Cardiac muscle cell (in vitro differentiated cells and primary cell): ENCODE data around the gene COL5A1. TPM values are rescaled to one million over a fixed set of nuclear protein-coding genes. Genes with fewer than 3 reads are reported as not detected.

Source experiments
- DNase-seq, 2 donors: peaks; one replicate each; pipeline versions ENCODE4 v3.0.0 to v3.0.0-alpha.2; 2010 to 2017; ENCODE audit warnings: low read depth in 1 of 2, low spot score in 1 of 2
- H3K27ac ChIP-seq: fragments of 200-600 bp; sonication (generic); 2 replicates; pipeline ENCODE4 v1.5.1; 2016
- H3K27me3 ChIP-seq: fragments of 200-600 bp; sonication (generic); 2 replicates; pipeline ENCODE4 v1.6.0; 2016; ENCODE audit warnings: control low read depth
- H3K36me3 ChIP-seq: fragments of 200-600 bp; sonication (generic); 2 replicates; pipeline ENCODE4 v1.5.1; 2016; ENCODE audit warnings: control low read depth
- H3K4me1 ChIP-seq: fragments of 200-600 bp; sonication (generic); 2 replicates; pipeline ENCODE4 v1.8.1; 2017; ENCODE audit warnings: low read depth, mild to moderate bottlenecking, mixed run types
- H3K4me3 ChIP-seq: fragments of 200-600 bp; sonication (generic); 2 replicates; pipeline ENCODE4 v1.5.1; 2016; ENCODE audit warnings: mild to moderate bottlenecking
- H3K9me3 ChIP-seq: fragments of 200-600 bp; sonication (generic); 2 replicates; pipeline ENCODE4 v1.5.1; 2017; ENCODE audit warnings: low read depth, mild to moderate bottlenecking, control low read depth
- polyA plus RNA-seq: library from polyadenylated mRNA; unstranded; fragments of >200 nt; fragmentation: Nextera tagmentation; extraction: Ambion mirVana; gene quantifications from 2 replicates; pipeline ENCODE4 v1.2.1, GENCODE V29; 2016
- total RNA-seq: library from RNA; depleted of rRNA; stranded (reverse); fragments of >200 nt; gene quantifications from 2 replicates; pipeline ENCODE4 v1.2.3, GENCODE V29; 2016
- TF ChIP-seq, protein P1 (sequence below): IDR thresholded peaks from 2 replicates; pipeline ENCODE4 v1.5.1; 2012; ENCODE audit warnings: low read depth, mild to moderate bottlenecking, low read length

The COL5A1 gene
- total and polyA plus RNA-seq, 2 experiments from 2014 or later: 34.5 to 129 TPM

- TF ChIP-seq, protein P1, sequence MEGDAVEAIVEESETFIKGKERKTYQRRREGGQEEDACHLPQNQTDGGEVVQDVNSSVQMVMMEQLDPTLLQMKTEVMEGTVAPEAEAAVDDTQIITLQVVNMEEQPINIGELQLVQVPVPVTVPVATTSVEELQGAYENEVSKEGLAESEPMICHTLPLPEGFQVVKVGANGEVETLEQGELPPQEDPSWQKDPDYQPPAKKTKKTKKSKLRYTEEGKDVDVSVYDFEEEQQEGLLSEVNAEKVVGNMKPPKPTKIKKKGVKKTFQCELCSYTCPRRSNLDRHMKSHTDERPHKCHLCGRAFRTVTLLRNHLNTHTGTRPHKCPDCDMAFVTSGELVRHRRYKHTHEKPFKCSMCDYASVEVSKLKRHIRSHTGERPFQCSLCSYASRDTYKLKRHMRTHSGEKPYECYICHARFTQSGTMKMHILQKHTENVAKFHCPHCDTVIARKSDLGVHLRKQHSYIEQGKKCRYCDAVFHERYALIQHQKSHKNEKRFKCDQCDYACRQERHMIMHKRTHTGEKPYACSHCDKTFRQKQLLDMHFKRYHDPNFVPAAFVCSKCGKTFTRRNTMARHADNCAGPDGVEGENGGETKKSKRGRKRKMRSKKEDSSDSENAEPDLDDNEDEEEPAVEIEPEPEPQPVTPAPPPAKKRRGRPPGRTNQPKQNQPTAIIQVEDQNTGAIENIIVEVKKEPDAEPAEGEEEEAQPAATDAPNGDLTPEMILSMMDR: no peak
- no peaks in the 10 kb centered on the region for H3K36me3 ChIP-seq
- H3K27ac ChIP-seq: no peak overlapping the region
- no peak for DNase-seq
- H3K27me3 ChIP-seq: no peaks in the 10 kb centered on the region
- H3K4me3 ChIP-seq: no peak overlapping the region
- H3K4me1 ChIP-seq: peaks cover 26% of the 10 kb centered on the region
- H3K9me3 ChIP-seq: peaks cover 4% of the 10 kb centered on the region
These were observed 46.6 kb upstream of the COL5A1 start for GRCh38 chr9:134595014-134595413.

DNA sequence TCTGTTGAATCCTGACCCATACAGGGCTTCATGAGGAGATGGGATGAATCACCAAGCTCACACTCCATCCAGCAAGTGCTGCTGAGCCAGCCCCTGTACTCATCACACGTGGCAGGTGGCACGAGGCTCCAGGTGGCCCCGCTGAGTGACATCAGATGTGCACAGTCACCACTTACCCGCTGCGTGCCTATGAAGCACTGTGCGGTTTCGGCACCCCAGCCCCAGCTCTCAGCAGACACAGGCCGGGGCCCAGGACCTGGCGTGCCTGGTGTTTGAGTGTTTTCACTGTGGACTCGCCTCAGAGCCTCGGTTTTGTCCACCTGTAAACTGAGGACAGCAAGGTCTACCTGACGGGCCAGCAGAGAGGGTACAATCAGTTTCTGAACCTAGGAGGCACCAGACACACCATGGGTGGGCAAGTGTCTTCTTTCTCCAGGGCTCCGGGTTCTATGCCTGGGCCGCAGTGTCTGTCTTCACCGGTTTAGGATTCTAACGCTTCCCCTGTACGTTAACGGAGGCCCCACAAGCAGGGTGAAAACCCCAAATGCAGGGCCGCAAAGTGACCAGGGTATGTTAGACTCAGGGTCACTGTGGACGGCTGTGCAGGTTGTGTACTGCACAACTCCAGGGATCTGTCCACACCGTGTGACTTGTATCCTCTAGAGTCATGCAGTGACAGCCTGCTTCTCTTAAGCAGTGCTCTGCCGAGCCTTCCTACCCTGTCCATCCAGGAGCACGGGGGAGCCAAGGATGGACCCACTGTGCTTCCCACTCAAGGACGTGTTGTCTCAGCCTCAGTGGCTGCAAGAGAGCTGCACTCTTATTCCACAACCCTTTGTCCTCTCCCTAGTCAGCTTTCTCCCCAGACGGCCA, 44.3 kb upstream of the COL5A1 start:
- H3K27ac ChIP-seq: no peak overlapping the region
- H3K27me3 ChIP-seq: no peaks in the 10 kb centered on the region
- H3K9me3 ChIP-seq: peaks cover 4% of the 10 kb centered on the region
- H3K4me3 ChIP-seq: no peak overlapping the region
- no peak for DNase-seq
- no peaks in the 10 kb centered on the region for H3K36me3 ChIP-seq
- H3K4me1 ChIP-seq: peaks cover 7% of the 10 kb centered on the region
- TF ChIP-seq, protein P1: no peak

DNA sequence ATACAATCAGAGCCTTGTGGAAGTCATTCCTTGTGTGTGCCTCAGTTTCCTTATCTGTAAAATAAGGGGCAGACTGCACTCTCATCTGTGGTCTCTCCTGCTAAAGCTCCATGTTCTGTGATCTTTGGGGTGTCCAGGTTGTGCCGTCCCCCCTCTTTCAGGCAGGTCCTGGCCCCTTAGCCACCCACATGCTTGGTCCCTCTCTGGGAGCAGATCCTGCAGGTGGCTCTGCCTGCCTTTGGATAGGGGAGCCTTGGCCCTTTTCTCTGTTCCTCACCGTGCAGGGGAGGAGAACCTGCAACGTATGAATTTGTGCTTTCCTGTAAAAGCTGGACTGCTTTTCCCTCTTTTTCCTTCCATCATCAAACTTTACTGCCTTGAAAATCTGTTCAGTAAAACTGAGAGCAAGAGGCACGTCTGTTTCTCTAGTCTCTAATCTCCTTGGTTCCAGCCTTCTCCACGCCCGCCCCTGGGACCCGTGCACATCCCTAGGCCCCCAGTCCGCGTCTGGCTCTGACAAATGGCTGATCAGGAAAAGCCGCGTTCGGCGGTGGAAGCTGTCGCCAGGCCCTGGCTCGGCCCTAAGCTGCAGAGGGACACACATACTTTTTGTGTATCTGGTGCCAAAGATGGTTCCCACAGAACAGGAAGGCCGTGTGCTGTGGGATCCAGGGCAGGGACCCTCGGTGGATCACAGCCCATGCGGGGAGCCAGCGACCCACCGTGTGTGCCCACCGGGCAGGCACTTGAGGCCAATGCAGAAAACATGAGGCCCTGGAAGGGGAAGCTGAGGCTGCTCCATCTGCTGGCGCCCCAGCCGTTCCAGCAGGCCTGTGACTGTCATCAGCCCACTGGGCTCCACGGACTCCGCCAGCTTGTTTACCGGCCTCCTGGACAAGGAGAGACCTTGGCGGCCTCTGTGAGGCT, 43.4 kb upstream of the COL5A1 start:
- Histone ChIP-seq H3K4me1 (peaks cover 9% of the 10 kb centered on the region), H3K27ac (peak overlapping the region; percentile 13), H3K4me3 (no peak overlapping the region), H3K9me3 (peaks cover 4% of the 10 kb centered on the region), H3K27me3 (no peaks in the 10 kb centered on the region), H3K36me3 (no peaks in the 10 kb centered on the region)
- peak in 1 of 2 donors; percentile 31 for DNase-seq
- TF ChIP-seq, protein P1: no peak

- H3K27me3 ChIP-seq: no peaks in the 10 kb centered on the region
- TF ChIP-seq, protein P1: no peak
- DNase-seq: peak in 1 of 2 donors; percentile 29
- H3K27ac ChIP-seq: peak overlapping the region; percentile 13
- no peak overlapping the region for H3K4me3 ChIP-seq
- H3K4me1 ChIP-seq: peaks cover 9% of the 10 kb centered on the region
- no peaks in the 10 kb centered on the region for H3K36me3 ChIP-seq
- H3K9me3 ChIP-seq: peaks cover 4% of the 10 kb centered on the region
These were observed 42.7 kb upstream of the COL5A1 start for GRCh38 chr9:134598884-134599245.

DNA sequence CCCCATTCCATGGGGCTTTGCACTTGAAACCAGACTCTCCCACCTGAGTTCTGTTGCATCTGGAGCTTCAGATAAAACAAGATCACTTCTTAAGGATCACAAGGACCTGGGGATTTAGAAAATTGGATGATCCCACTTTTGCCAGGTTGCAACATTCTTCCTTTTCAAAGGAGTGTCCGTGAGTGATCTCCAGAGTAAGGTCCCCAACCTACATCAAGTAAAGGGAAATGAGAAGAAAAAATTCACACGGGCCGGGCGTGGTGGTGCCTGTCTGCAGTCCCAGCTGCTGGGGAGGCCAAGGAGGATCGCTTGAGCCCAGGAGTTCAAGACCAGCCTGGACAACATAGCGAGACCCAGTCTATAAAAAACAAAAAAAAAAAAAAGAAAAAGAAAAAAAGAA, 41.2 kb upstream of the COL5A1 start:
- TF ChIP-seq, protein P1: no peak
- Histone ChIP-seq H3K4me1 (peaks cover 9% of the 10 kb centered on the region), H3K27ac (no peak overlapping the region), H3K9me3 (peaks cover 4% of the 10 kb centered on the region), H3K36me3 (no peaks in the 10 kb centered on the region), H3K4me3 (no peak overlapping the region), H3K27me3 (no peaks in the 10 kb centered on the region)
- no peak for DNase-seq
